Activated CD4-positive, alpha-beta T cell treated with anti-CD3 and anti-CD28 coated beads, Interleukin-2, amount 10 ng/mL, durations not matched to agents 24 days and 14 days (primary cell): Measurements from ENCODE around the gene FNDC3B. TPM values are rescaled to one million over a fixed set of nuclear protein-coding genes. Genes with fewer than 3 reads are reported as not detected.

Source experiments
- DNase-seq: peaks from one replicate; pipeline ENCODE4 v3.0.0; 2022
- H3K27ac Mint-ChIP-seq: one replicate; pipeline ENCODE4 v1.8.0; 2022; ENCODE audit warnings: mild to moderate bottlenecking, mixed read lengths
- H3K27me3 Mint-ChIP-seq: one replicate; pipeline ENCODE4 v1.8.0; 2022; ENCODE audit warnings: mixed read lengths
- H3K36me3 Mint-ChIP-seq: one replicate; pipeline ENCODE4 v1.8.0; 2022; ENCODE audit warnings: low read depth, mild to moderate bottlenecking, mixed read lengths
- H3K4me1 Mint-ChIP-seq: one replicate; pipeline ENCODE4 v1.8.0; 2021; ENCODE audit warnings: mixed read lengths
- H3K4me3 Mint-ChIP-seq: one replicate; pipeline ENCODE4 v1.8.0; 2022; ENCODE audit warnings: mild to moderate bottlenecking, moderate library complexity, mixed read lengths
- H3K9me3 Mint-ChIP-seq: one replicate; pipeline ENCODE4 v1.8.0; 2021; ENCODE audit warnings: mixed read lengths
- intact Hi-C: fragments of 100-400 bp; cut with micrococcal nuclease; formaldehyde crosslinking; loops from one replicate; pipeline ENCODE4 v1.15.1; 2023
- total RNA-seq: library from RNA; stranded (reverse); gene quantifications from 2 replicates; pipeline ENCODE4 v1.2.3, GENCODE V29; 2022

Gene FNDC3B
- total RNA-seq, 1 donor from 2014 or later, result 19.6 TPM

- Mint-ChIP-seq H3K27me3 (no peaks in the 10 kb centered on the region), H3K27ac (no peak overlapping the region), H3K4me3 (no peak overlapping the region), H3K4me1 (peaks cover 16% of the 10 kb centered on the region), H3K9me3 (no peaks in the 10 kb centered on the region), H3K36me3 (peaks cover 7% of the 10 kb centered on the region)
- intact Hi-C loops, result no loop called here
- no peak for DNase-seq
Observed at GRCh38 chr3:172287937-172288477, 248.6 kb downstream of the FNDC3B start.

GRCh38 chr3:172288651-172289050 lies 249.3 kb downstream of the FNDC3B start:
- peaks cover 8% of the 10 kb centered on the region for H3K36me3 Mint-ChIP-seq
- no peaks in the 10 kb centered on the region for H3K27me3 Mint-ChIP-seq
- H3K9me3 Mint-ChIP-seq, result no peaks in the 10 kb centered on the region
- peaks cover 16% of the 10 kb centered on the region for H3K4me1 Mint-ChIP-seq
- no peak overlapping the region for H3K27ac Mint-ChIP-seq
- no peak for DNase-seq
- no peak overlapping the region for H3K4me3 Mint-ChIP-seq
- intact Hi-C loops, result no loop called here

- no peaks in the 10 kb centered on the region for H3K9me3 Mint-ChIP-seq
- peak; percentile 59 for DNase-seq
Observed at GRCh38 chr3:172289583-172289982, 250.2 kb downstream of the FNDC3B start.

GRCh38 chr3:172290457-172290856 lies 251.1 kb downstream of the FNDC3B start:
- no peak overlapping the region for H3K4me3 Mint-ChIP-seq
- intact Hi-C loops, result no loop called here
- no peak overlapping the region for H3K27ac Mint-ChIP-seq
- H3K27me3 Mint-ChIP-seq, result no peaks in the 10 kb centered on the region
- no peaks in the 10 kb centered on the region for H3K9me3 Mint-ChIP-seq
- H3K4me1 Mint-ChIP-seq, result peaks cover 16% of the 10 kb centered on the region
- no peak for DNase-seq
- H3K36me3 Mint-ChIP-seq, result peaks cover 11% of the 10 kb centered on the region

More at GRCh38 chr3:172289583-172289982, 250.2 kb downstream of the FNDC3B start:
- intact Hi-C loops, result no loop called here
- Mint-ChIP-seq H3K36me3 (peaks cover 12% of the 10 kb centered on the region), H3K4me1 (peaks cover 16% of the 10 kb centered on the region), H3K27ac (no peak overlapping the region), H3K27me3 (no peaks in the 10 kb centered on the region), H3K4me3 (no peak overlapping the region)

GRCh38 chr3:172291650-172292049 lies 252.3 kb downstream of the FNDC3B start:
- no peaks in the 10 kb centered on the region for H3K27me3 Mint-ChIP-seq
- H3K4me1 Mint-ChIP-seq, result peaks cover 16% of the 10 kb centered on the region
- intact Hi-C loops, result no loop called here
- no peaks in the 10 kb centered on the region for H3K9me3 Mint-ChIP-seq
- H3K27ac Mint-ChIP-seq, result no peak overlapping the region
- no peak for DNase-seq
- H3K36me3 Mint-ChIP-seq, result peaks cover 11% of the 10 kb centered on the region
- no peak overlapping the region for H3K4me3 Mint-ChIP-seq

- Mint-ChIP-seq H3K4me3 (no peak overlapping the region), H3K27ac (no peak overlapping the region), H3K9me3 (no peaks in the 10 kb centered on the region), H3K36me3 (peaks cover 11% of the 10 kb centered on the region), H3K4me1 (peaks cover 16% of the 10 kb centered on the region), H3K27me3 (no peaks in the 10 kb centered on the region)
- intact Hi-C loops, result no loop called here
- no peak for DNase-seq
Observed at GRCh38 chr3:172292422-172292821, 253.0 kb downstream of the FNDC3B start.

- no peaks in the 10 kb centered on the region for H3K9me3 Mint-ChIP-seq
- H3K4me1 Mint-ChIP-seq, result peaks cover 13% of the 10 kb centered on the region
- intact Hi-C loops, result no loop called here
Observed at GRCh38 chr3:172293093-172293492, 253.7 kb downstream of the FNDC3B start.

GRCh38 chr3:172294223-172294806 lies 254.9 kb downstream of the FNDC3B start:
- Mint-ChIP-seq H3K4me1 (peaks cover 5% of the 10 kb centered on the region), H3K27ac (no peak overlapping the region), H3K27me3 (no peaks in the 10 kb centered on the region), H3K4me3 (no peak overlapping the region), H3K9me3 (no peaks in the 10 kb centered on the region), H3K36me3 (peaks cover 15% of the 10 kb centered on the region)
- intact Hi-C loops, result no loop called here
- no peak for DNase-seq

More at GRCh38 chr3:172293093-172293492, 253.7 kb downstream of the FNDC3B start:
- peaks cover 11% of the 10 kb centered on the region for H3K36me3 Mint-ChIP-seq
- no peak overlapping the region for H3K27ac Mint-ChIP-seq
- no peak overlapping the region for H3K4me3 Mint-ChIP-seq
- DNase-seq, result no peak
- H3K27me3 Mint-ChIP-seq, result no peaks in the 10 kb centered on the region

- Mint-ChIP-seq H3K27me3 (no peaks in the 10 kb centered on the region), H3K36me3 (peaks cover 17% of the 10 kb centered on the region), H3K27ac (no peak overlapping the region), H3K9me3 (no peaks in the 10 kb centered on the region), H3K4me3 (no peak overlapping the region), H3K4me1 (no peaks in the 10 kb centered on the region)
- DNase-seq, result no peak
- intact Hi-C loops, result no loop called here
Observed at GRCh38 chr3:172296248-172296974, 257.0 kb downstream of the FNDC3B start.

GRCh38 chr3:172296975-172297332 lies 257.6 kb downstream of the FNDC3B start:
- intact Hi-C loops, result no loop called here
- H3K36me3 Mint-ChIP-seq, result peaks cover 17% of the 10 kb centered on the region
- no peak overlapping the region for H3K27ac Mint-ChIP-seq
- H3K27me3 Mint-ChIP-seq, result no peaks in the 10 kb centered on the region
- no peak for DNase-seq
- H3K4me1 Mint-ChIP-seq, result no peaks in the 10 kb centered on the region
- no peaks in the 10 kb centered on the region for H3K9me3 Mint-ChIP-seq
- no peak overlapping the region for H3K4me3 Mint-ChIP-seq

GRCh38 chr3:172298247-172298646 lies 258.9 kb downstream of the FNDC3B start:
- Mint-ChIP-seq H3K27me3 (no peaks in the 10 kb centered on the region), H3K9me3 (no peaks in the 10 kb centered on the region), H3K36me3 (peaks cover 15% of the 10 kb centered on the region), H3K4me1 (no peaks in the 10 kb centered on the region), H3K27ac (no peak overlapping the region), H3K4me3 (no peak overlapping the region)
- intact Hi-C loops, result no loop called here
- no peak for DNase-seq

- intact Hi-C loops, result no loop called here
- DNase-seq, result no peak
- H3K4me3 Mint-ChIP-seq, result no peak overlapping the region
Observed at GRCh38 chr3:172300187-172300586, 260.8 kb downstream of the FNDC3B start.

GRCh38 chr3:172300862-172301261 lies 261.5 kb downstream of the FNDC3B start:
- Mint-ChIP-seq H3K36me3 (peaks cover 9% of the 10 kb centered on the region), H3K27me3 (no peaks in the 10 kb centered on the region), H3K4me1 (no peaks in the 10 kb centered on the region), H3K4me3 (no peak overlapping the region), H3K27ac (no peak overlapping the region), H3K9me3 (no peaks in the 10 kb centered on the region)
- intact Hi-C loops, result no loop called here
- DNase-seq, result no peak

More at GRCh38 chr3:172300187-172300586, 260.8 kb downstream of the FNDC3B start:
- no peaks in the 10 kb centered on the region for H3K27me3 Mint-ChIP-seq
- H3K36me3 Mint-ChIP-seq, result peaks cover 10% of the 10 kb centered on the region
- H3K4me1 Mint-ChIP-seq, result no peaks in the 10 kb centered on the region
- no peaks in the 10 kb centered on the region for H3K9me3 Mint-ChIP-seq
- H3K27ac Mint-ChIP-seq, result no peak overlapping the region

- intact Hi-C loops, result no loop called here
- H3K4me3 Mint-ChIP-seq, result no peak overlapping the region
- H3K27me3 Mint-ChIP-seq, result no peaks in the 10 kb centered on the region
- DNase-seq, result no peak
- H3K9me3 Mint-ChIP-seq, result no peaks in the 10 kb centered on the region
- H3K27ac Mint-ChIP-seq, result no peak overlapping the region
- H3K36me3 Mint-ChIP-seq, result peaks cover 9% of the 10 kb centered on the region
- H3K4me1 Mint-ChIP-seq, result no peaks in the 10 kb centered on the region
Observed at GRCh38 chr3:172302203-172302602, 262.8 kb downstream of the FNDC3B start.
